Heart left ventricle (tissue), 16 donors: ENCODE results near the gene OR52I1. TPM values are rescaled to one million over a fixed set of nuclear protein-coding genes. Genes with fewer than 3 reads are reported as not detected.

Experiments used
- ATAC-seq, 4 donors: fragments of 200-7000 bp; cut with Tn5 transposase; one replicate each; pipeline ENCODE4 v1.9.1; 2020 to 2022; ENCODE audit warnings: moderate library complexity in 4 of 4, mild to moderate bottlenecking in 3 of 4, moderate number of reproducible peaks in 1 of 4
- DNase-seq, 5 donors: peaks; one replicate each; pipeline ENCODE4 v3.0.0-alpha.2; 2020
- H3K27ac ChIP-seq, 12 donors: fragments of 200-600 bp; sonication (generic) in 4 of 12; one replicate each; pipeline versions ENCODE4 v1.5.0 to v1.8.0; 2016 to 2022; ENCODE audit warnings: mild to moderate bottlenecking in 2 of 12
- H3K27me3 ChIP-seq, 9 donors: fragments of 200-600 bp; sonication (generic) in 2 of 9; one replicate each; pipeline versions ENCODE4 v1.5.1 to v1.8.0; 2016 to 2022; ENCODE audit warnings: mild to moderate bottlenecking in 3 of 9
- H3K36me3 ChIP-seq, 9 donors: fragments of 200-600 bp; sonication (generic) in 2 of 9; one replicate each; pipeline versions ENCODE4 v1.5.0 to v1.8.0; 2018 to 2022; ENCODE audit warnings: mild to moderate bottlenecking in 2 of 9
- H3K4me1 ChIP-seq, 12 donors: fragments of 200-600 bp; sonication (generic) in 4 of 12; one replicate each; pipeline versions ENCODE4 v1.5.0 to v1.8.0; 2016 to 2022; ENCODE audit warnings: mild to moderate bottlenecking in 3 of 12
- H3K4me3 ChIP-seq, 12 donors: fragments of 200-600 bp; sonication (generic) in 4 of 12; one replicate each; pipeline versions ENCODE4 v1.5.0 to v1.8.0; 2017 to 2022; ENCODE audit warnings: mild to moderate bottlenecking in 9 of 12, moderate library complexity in 4 of 12
- H3K9me3 ChIP-seq, 12 donors: fragments of 200-600 bp; sonication (generic) in 4 of 12; one replicate each; pipeline versions ENCODE4 v1.5.0 to v1.8.0; 2016 to 2022; ENCODE audit warnings: mild to moderate bottlenecking in 1 of 12
- POLR2A ChIP-seq, 2 donors: fragments of 450-650 bp; IDR thresholded peaks; one replicate each; pipeline ENCODE4 v1.6.1; 2017; ENCODE audit warnings: antibody characterized with exemption in 2 of 2, mild to moderate bottlenecking in 2 of 2, moderate library complexity in 2 of 2
- WGBS, 4 donors: extraction: QIAGEN DNeasy Blood & Tissue Kit in 2 of 4; methylation state at CpG; one replicate each; pipeline versions ENCODE4 v1.1.5 to v1.1.7; 2013 to 2018; 5-methylcytosine and 5-hydroxymethylcytosine counted together
- intact Hi-C, 10 donors: fragments of 100-400 bp; cut with DNase I; formaldehyde crosslinking; loops; one replicate each; pipeline versions ENCODE4 v1.11.1 to v1.14.2; 2022
- polyA plus RNA-seq, 2 donors: library from polyadenylated mRNA; stranded (reverse); fragments of 200-250 nt; gene quantifications; one replicate each; pipeline ENCODE4 v1.2.3, GENCODE V29; 2013
- total RNA-seq, 9 donors: library from RNA; depleted of rRNA in 2 of 9; stranded (reverse); fragments of >200 nt in 2 of 9; fragmentation: NEBNext Ultra II Directional in 3 of 9; extraction: Animal tissue kit (Norgen Biotek cat#: 25700) in 3 of 9; gene quantifications; one replicate each; pipeline versions ENCODE4 v1.1.0 to v1.2.4, GENCODE V29; 2016 to 2023
- TF ChIP-seq, protein P1 (sequence below), 12 donors: fragments of 200-600 bp; sonication (generic) in 4 of 12; IDR thresholded peaks; one replicate each; pipeline versions ENCODE4 v1.5.0 to v1.8.0; 2018 to 2022; ENCODE audit warnings: antibody characterized with exemption in 12 of 12, mild to moderate bottlenecking in 5 of 12
- donor health status: ischemic (EF 13 %, LVEDD 7.1; RV severe dilation, severe dysfunction).
- donor health status: healthy with polysubstance abuse.
- donor health status: DM: no; HTN: yes; CAD: no.
- donor health status: DM: no; HTN: no; CAD: no.
- donor health status: ischemic (EF 25% LVEDD 6.9; RV normal size, moderate dysfunction).
- donor health status: ischemic (EF 25% LVEDD 5.7; RV mildly dilated, moderate dysfunction).
- donor health status: healthy.
- donor health status: DM: yes; HTN: yes; CAD: no.
- donor health status: ischemic (EF 35%, LVEDD 5.7; RV mildly dilated, moderate dysfunction).
- donor health status: nonischemic (EF 11% LVEDD 7.7; RV severe dilation, severe dysfunction).
- donor health status: DM: yes; HTN: yes; CAD: no.
- donor health status: PGD.
- donor health status: ischemic (EF 29% LVEDD 5.4; RV normal size, mild dysfunction).
- donor health status: nonischemic (EF 23%, LVEDD 6.1; RV moderate dilation, normal function).

The OR52I1 gene
- total and polyA plus RNA-seq, 11 donors = not detected

DNA sequence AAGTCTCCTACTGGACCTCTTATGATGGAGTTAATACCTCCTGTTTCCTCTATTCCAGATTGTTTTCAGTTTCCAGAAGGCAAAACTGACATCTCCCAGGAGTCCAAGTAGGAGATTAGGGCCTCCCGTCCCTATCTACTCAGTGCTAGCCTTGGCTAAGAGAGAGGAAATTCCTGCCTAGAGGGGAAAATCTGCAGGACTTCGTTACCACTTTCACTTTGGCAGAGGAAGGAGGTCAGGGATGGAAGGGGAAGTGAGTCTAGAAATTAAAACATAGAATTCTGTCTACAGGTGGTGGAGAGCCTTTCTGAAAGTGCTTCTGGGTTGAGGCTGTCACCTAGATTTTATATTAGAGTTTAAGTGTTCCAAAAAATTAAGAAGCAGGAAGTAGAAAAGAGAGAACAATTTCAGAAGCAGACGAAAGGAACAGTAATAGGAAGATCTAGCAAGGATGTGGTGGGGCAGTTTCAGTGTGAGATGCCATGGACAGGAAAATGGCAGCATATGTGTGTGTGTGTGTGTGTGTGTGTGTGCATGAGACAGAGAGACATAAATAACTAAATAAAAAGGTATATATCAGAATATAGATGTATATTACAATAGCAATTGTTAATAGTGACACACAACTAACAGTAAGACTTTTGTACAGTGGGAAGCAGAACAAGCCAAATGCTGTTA lies 16.6 kb downstream of the OR52I1 start:
- no peak for DNase-seq
- 10 to 14% (median 11%) methylated on average over 3 of the region's 3 CpGs for WGBS, 4 donors
- Histone ChIP-seq H3K27me3 (peaks cover 0 to 1% (median 0%) of the 10 kb centered on the region in 9 donors), H3K4me3 (peak overlapping the region in 9 of 12 donors; percentile 9 to 35 (median 31)), H3K4me1 (peaks cover 0 to 35% (median 17%) of the 10 kb centered on the region in 12 donors), H3K9me3 (no peaks in the 10 kb centered on the region), H3K27ac (peak overlapping the region in 10 of 12 donors; percentile 43 to 74 (median 64)), H3K36me3 (no peaks in the 10 kb centered on the region)
- intact Hi-C loops = no loop called here
- TF ChIP-seq, protein P1, sequence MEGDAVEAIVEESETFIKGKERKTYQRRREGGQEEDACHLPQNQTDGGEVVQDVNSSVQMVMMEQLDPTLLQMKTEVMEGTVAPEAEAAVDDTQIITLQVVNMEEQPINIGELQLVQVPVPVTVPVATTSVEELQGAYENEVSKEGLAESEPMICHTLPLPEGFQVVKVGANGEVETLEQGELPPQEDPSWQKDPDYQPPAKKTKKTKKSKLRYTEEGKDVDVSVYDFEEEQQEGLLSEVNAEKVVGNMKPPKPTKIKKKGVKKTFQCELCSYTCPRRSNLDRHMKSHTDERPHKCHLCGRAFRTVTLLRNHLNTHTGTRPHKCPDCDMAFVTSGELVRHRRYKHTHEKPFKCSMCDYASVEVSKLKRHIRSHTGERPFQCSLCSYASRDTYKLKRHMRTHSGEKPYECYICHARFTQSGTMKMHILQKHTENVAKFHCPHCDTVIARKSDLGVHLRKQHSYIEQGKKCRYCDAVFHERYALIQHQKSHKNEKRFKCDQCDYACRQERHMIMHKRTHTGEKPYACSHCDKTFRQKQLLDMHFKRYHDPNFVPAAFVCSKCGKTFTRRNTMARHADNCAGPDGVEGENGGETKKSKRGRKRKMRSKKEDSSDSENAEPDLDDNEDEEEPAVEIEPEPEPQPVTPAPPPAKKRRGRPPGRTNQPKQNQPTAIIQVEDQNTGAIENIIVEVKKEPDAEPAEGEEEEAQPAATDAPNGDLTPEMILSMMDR (IDR thresholded peaks at IDR 0.05) = no peak
- TF ChIP-seq POLR2A (IDR thresholded peaks at IDR 0.05) = no peak
- ATAC-seq = no peak

DNA sequence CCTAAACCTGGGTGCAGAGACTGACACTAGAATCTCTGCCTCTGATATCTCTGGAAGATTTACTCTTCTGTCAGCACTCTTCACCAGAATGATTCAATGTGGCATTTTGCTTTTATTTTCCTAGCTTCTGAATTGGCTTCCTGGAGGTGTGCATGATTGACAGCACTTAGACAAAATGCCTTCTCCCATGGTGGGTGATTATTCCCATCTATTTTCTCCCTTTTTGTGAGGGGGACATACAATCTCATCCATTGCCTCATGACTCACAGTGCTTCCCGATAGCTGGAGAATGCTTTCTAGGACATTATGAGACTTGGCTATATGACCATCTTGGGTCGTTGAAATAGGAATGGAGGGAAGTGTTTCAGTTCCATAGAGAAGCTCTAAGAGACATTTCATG lies 18.1 kb downstream of the OR52I1 start:
- DNase-seq (no peak), ATAC-seq (no peak)
- Histone ChIP-seq H3K36me3 (no peaks in the 10 kb centered on the region), H3K9me3 (no peaks in the 10 kb centered on the region), H3K27me3 (peaks cover 0 to 4% (median 0%) of the 10 kb centered on the region in 9 donors), H3K4me3 (no peak overlapping the region), H3K27ac (no peak overlapping the region), H3K4me1 (peaks cover 0 to 25% (median 11%) of the 10 kb centered on the region in 12 donors)
- no peak for TF ChIP-seq POLR2A (IDR thresholded peaks at IDR 0.05)
- TF ChIP-seq, protein P1 (IDR thresholded peaks at IDR 0.05) = no peak
- 85 to 92% (median 89%) methylated on average over 2 of the region's 2 CpGs for WGBS, 4 donors
- intact Hi-C loops = no loop called here

DNA sequence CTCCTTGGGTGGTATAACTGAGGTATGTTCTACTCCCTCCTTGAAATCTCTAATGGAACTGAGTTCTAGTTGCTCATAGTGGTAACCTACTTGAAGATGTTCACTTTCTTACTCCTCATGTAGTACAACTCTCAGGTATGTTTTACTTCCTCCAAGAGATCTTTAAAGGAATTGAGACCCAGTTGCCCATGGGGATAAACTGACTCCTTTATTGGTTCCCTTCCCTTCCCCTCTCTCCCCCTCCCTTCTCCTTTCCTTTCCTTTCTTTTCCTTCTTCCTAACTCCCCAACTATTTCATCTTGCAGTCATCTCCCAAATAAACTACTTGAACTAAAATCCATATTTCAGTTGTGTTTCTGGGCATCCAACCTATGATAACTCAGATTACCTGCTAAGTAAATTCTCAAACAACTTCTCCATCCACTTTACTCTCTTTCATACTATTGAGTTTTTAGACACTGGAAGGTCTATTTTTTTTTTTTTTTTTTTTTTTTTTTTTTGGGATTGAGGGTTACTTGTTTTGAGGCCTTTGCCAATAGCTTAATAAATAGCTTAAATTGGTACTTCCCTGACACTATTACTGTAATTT lies 22.1 kb downstream of the OR52I1 start:
- ATAC-seq = no peak
- no peak for TF ChIP-seq POLR2A (IDR thresholded peaks at IDR 0.05)
- TF ChIP-seq, protein P1 (IDR thresholded peaks at IDR 0.05) = no peak

DNA sequence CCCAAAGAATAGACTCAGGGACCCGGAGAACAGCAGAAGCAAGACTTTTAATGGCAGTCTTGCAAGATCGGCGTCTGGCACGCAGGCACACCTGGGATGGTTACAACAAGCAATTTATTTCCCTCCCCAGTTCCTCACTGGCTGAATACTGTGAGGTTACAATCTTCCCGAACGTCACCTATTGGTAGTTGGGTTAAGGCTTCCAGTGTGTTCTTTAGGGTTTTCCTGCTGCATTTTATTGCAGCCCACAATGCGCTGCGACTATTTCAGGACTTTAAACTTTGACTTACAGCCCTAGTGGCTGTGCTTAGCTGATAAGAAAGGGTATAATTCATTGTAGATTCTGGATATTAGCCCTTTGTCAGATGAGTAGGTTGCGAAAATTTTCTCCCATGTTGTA lies 25.7 kb downstream of the OR52I1 start:
- intact Hi-C loops = no loop called here
- Histone ChIP-seq H3K27me3 (peaks cover 0 to 4% (median 0%) of the 10 kb centered on the region in 9 donors), H3K27ac (no peak overlapping the region), H3K9me3 (no peaks in the 10 kb centered on the region), H3K36me3 (no peaks in the 10 kb centered on the region), H3K4me3 (no peak overlapping the region), H3K4me1 (no peaks in the 10 kb centered on the region)
- TF ChIP-seq POLR2A (IDR thresholded peaks at IDR 0.05) = no peak
- TF ChIP-seq, protein P1 (IDR thresholded peaks at IDR 0.05) = no peak
- WGBS, 4 donors = 78 to 83% (median 80%) methylated on average over 9 of the region's 9 CpGs
- DNase-seq = no peak
- no peak for ATAC-seq

More for the DNA sequence above, 22.1 kb downstream of the OR52I1 start:
- intact Hi-C loops = no loop called here
- H3K9me3 ChIP-seq = no peaks in the 10 kb centered on the region
- H3K4me1 ChIP-seq = peaks cover 0 to under 1% (median 0%) of the 10 kb centered on the region in 12 donors
- DNase-seq = no peak
- no peaks in the 10 kb centered on the region for H3K36me3 ChIP-seq
- H3K27me3 ChIP-seq = peaks cover 0 to 4% (median 0%) of the 10 kb centered on the region in 9 donors
- H3K4me3 ChIP-seq = no peak overlapping the region
- H3K27ac ChIP-seq = no peak overlapping the region
